ENCODE measurements around the gene UBE2D2. TPM values are rescaled to one million over a fixed set of nuclear protein-coding genes. Genes with fewer than 3 reads are reported as not detected.

Gene UBE2D2
- total RNA-seq, 4 donors from 2014 or later = 86.9 to 104 (median 91.5) TPM

- H3K4me1 ChIP-seq = peaks cover 3 to 16% (median 14%) of the 10 kb centered on the region in 4 donors
- DNase-seq (ENCODE audit: extremely low spot score) = no peak
- WGBS = 78% methylated on average over 2 of the region's 2 CpGs
- H3K36me3 ChIP-seq = no peaks in the 10 kb centered on the region
- H3K4me3 ChIP-seq = no peak overlapping the region
- intact Hi-C loops (cut with DNase I) = no loop called here
- H3K9me3 ChIP-seq = no peaks in the 10 kb centered on the region
- TF ChIP-seq EP300 (IDR thresholded peaks at IDR 0.05) (no peak), CTCF (IDR thresholded peaks at IDR 0.05) (no peak), POLR2A (IDR thresholded peaks at IDR 0.05; ENCODE audit: low read depth) (no peak), POLR2AphosphoS5 (IDR thresholded peaks at IDR 0.05) (no peak)
- H3K27me3 ChIP-seq = no peaks in the 10 kb centered on the region
- H3K27ac ChIP-seq (replicated peaks in 1 of 4) = no peak overlapping the region
These were observed 3.3 kb upstream of the UBE2D2 start for GRCh38 chr5:139557811-139558210.

- DNase-seq (ENCODE audit: extremely low spot score) = no peak
- TF ChIP-seq POLR2A (IDR thresholded peaks at IDR 0.05; ENCODE audit: low read depth) (no peak), EP300 (IDR thresholded peaks at IDR 0.05) (no peak)
- intact Hi-C loops (cut with DNase I) = loop anchor here (5.0 kb wide), 2 partner anchors 45 to 140 kb away; no protein-coding TSS in a partner anchor
- Histone ChIP-seq H3K4me3 (peak overlapping the region; percentile 75 to 99 (median 95)), H3K27me3 (no peaks in the 10 kb centered on the region), H3K4me1 (peaks cover 41 to 57% (median 53%) of the 10 kb centered on the region in 4 donors), H3K9me3 (no peaks in the 10 kb centered on the region), H3K36me3 (peaks cover 0 to 4% (median 0%) of the 10 kb centered on the region in 4 donors), H3K27ac (replicated peaks in 1 of 4) (peak overlapping the region; percentile 96 to 99 (median 98))
- WGBS = under 1% methylated on average over 25 of the region's 57 CpGs
These were observed 714 bp downstream of the UBE2D2 start for GRCh38 chr5:139561655-139562451.

GRCh38 chr5:139562847-139563246 lies 1.7 kb downstream of the UBE2D2 start:
- Histone ChIP-seq H3K36me3 (peaks cover 0 to 7% (median 2%) of the 10 kb centered on the region in 4 donors), H3K4me3 (peak overlapping the region; percentile 75 to 99 (median 95)), H3K27me3 (no peaks in the 10 kb centered on the region), H3K4me1 (peaks cover 49 to 67% (median 58%) of the 10 kb centered on the region in 4 donors), H3K27ac (replicated peaks in 1 of 4) (peak overlapping the region; percentile 96 to 99 (median 98)), H3K9me3 (no peaks in the 10 kb centered on the region)
- 28% methylated on average over 5 of the region's 5 CpGs for WGBS
- intact Hi-C loops (cut with DNase I) = loop anchor here (5.0 kb wide), 2 partner anchors 46 to 141 kb away; no protein-coding TSS in a partner anchor
- TF ChIP-seq EP300 (IDR thresholded peaks at IDR 0.05) = no peak
- no peak for TF ChIP-seq CTCF (IDR thresholded peaks at IDR 0.05)
- no peak for TF ChIP-seq POLR2A (IDR thresholded peaks at IDR 0.05; ENCODE audit: low read depth)
- TF ChIP-seq POLR2AphosphoS5 (IDR thresholded peaks at IDR 0.05) = no peak
- no peak for DNase-seq (ENCODE audit: extremely low spot score)

GRCh38 chr5:139565411-139566305 lies 4.5 kb downstream of the UBE2D2 start:
- no peak for TF ChIP-seq CTCF (IDR thresholded peaks at IDR 0.05)
- no peak for TF ChIP-seq POLR2A (IDR thresholded peaks at IDR 0.05; ENCODE audit: low read depth)
- TF ChIP-seq POLR2AphosphoS5 (IDR thresholded peaks at IDR 0.05) = no peak
- TF ChIP-seq EP300 (IDR thresholded peaks at IDR 0.05) = no peak
- no peaks in the 10 kb centered on the region for H3K9me3 ChIP-seq
- intact Hi-C loops (cut with DNase I) = no loop called here
- H3K4me3 ChIP-seq = no peak overlapping the region
- H3K27me3 ChIP-seq = no peaks in the 10 kb centered on the region
- peak overlapping the region in 3 of 4 donors; percentile 5 to 45 (median 30) for H3K27ac ChIP-seq (replicated peaks in 1 of 4)
- 69% methylated on average over 6 of the region's 6 CpGs for WGBS
- no peak for DNase-seq (ENCODE audit: extremely low spot score)
- H3K4me1 ChIP-seq = peaks cover 56 to 89% (median 79%) of the 10 kb centered on the region in 4 donors
- peaks cover 0 to 15% (median 6%) of the 10 kb centered on the region in 4 donors for H3K36me3 ChIP-seq

All from esophagus muscularis mucosa (tissue), 4 donors.